AG08396 (cell line): ENCODE results near the gene PRM3.

Experiments used
- DNase-seq: peaks from one replicate; pipeline ENCODE4 v3.0.0; 2012; ENCODE audit warnings: low spot score, mixed read lengths

PRM3 gene

DNA sequence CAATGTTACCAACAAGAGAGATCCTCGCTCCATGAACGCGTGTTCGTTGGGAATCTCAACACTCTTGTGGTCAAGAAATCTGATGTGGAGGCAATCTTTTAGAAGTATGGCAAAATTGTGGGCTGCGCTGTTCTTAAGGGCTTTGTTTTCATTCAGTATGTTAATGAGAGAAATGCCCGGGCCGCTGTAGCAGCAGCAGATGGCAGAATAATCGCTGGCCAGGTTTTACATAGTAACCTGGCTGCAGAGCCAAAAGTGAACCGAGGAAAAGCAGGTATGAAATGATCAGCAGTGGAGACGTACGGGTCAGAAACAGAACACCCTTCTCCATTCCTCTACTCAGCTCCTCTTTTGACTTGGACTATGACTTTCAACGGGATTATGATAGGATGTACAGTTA is 30.8 kb downstream of the PRM3 start:
- no peak for DNase-seq

DNA sequence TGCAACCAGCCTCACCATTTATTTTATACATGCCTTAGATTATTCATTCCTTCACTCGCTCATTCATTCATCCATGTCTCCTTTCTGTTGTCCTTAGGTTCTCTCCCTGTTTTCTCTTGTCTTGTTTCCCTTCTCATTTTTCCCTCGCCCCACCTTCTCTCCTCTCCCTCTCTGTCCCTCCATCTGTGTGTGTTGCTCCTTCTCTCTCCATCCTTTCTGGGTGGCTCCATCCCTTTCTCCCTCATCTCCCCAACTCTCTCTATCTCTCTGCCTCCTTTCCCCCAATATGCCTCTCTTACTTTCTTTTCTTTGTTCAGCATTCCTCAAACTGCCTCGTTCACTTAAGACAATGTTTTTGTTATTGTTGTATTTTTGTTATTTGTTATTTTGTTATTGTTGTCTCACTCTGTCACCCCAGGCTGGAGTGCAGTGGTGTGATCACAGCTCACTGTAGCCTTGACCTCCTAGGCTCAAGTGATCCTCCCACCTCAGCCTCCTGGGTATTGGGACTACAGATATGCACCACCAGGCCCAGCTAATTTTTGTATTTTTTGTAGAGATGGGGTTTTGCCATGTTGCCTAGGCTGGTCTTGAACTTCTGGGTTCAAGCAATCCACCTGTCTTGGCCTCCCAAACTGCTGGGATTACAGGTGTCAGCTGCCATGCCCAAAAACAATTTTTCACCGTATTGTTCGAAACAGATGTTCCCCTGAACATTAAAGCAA is 31.8 kb downstream of the PRM3 start:
- no peak for DNase-seq

DNA sequence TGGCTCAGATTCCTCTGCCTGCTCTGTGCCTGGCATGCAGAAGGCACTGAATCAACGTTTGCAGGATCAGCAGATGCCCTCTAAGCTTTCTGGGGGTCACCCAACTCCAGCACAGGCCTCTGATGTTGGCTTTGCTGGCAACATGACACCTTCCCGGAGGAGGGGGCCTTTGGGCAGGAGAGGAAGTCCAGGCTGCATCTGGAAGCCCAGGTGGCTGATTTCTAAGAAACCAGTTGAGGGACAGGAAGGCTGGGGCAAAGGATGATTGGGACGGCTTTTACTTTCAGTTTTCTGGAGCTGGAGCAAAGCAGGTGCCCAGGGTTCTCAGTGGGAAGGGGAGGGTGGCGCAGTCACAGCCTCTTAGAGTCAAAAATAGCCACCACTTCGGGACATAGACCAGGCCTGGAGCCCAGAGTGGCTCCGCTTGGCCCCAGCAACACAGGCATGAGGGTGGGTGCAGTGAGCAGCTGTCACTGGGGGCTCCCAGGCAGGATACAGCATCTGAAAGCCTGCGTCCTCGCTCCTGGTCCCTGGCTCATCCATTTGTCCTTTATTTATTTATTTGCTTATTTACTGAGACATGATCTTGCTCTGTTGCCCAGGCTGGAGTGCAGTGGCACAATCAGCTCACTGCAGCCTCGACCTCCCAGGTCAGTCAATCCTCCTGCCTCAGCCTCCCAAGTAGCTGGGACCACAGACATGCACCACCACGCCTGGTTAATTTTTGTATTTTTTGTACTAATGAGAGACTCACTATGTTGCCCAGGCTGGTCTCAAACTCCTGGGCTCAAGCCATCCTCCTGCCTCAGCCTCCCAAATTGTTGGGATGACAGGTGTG is 32.6 kb downstream of the PRM3 start:
- DNase-seq, result no peak

GRCh38 chr16:11239644-11240632 is 33.5 kb downstream of the PRM3 start:
- DNase-seq, result no peak

DNA sequence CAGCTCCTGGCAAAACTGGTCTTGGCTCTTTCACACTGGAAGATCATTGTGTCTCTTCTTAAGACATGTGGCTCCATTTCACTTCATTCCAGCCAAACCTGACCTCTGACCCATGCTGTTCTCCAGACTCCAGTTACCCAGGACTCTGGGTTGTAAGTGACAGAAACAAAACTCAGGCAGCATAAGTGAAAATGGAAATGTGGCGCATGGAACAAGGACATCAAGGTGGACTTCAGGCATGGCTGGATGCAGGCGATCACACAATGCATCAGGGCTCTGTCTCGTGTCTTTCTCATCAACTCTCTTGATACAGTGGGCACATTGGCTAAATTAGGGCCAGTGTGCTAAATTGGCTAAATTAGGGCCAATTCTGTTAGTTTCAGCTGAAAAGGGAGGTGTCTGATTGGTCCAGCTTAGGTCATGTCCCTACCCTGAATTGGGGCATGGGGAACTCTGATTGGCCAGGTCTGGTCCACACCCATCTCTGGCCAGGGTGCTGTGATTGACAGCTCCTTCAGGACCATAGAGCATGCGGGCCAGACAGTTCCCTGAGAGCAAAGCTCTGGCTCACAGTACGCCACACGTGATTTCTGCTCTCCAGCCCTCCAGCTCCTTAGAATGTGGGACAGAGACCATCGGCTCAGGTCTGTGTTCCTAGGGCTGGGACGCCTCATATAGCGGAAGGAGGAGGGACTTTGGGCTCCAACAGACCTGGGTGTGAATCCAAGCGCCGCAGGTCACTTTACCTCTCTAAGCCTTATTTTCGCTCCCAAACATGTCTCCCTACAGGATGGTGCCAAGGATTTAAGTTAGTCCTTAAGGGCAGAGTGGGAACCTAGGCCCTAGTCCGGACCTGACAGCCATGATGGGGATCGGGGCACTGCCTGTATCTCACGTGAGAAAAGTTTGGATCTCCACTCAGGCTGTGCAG is 34.9 kb downstream of the PRM3 start:
- DNase-seq, result no peak

DNA sequence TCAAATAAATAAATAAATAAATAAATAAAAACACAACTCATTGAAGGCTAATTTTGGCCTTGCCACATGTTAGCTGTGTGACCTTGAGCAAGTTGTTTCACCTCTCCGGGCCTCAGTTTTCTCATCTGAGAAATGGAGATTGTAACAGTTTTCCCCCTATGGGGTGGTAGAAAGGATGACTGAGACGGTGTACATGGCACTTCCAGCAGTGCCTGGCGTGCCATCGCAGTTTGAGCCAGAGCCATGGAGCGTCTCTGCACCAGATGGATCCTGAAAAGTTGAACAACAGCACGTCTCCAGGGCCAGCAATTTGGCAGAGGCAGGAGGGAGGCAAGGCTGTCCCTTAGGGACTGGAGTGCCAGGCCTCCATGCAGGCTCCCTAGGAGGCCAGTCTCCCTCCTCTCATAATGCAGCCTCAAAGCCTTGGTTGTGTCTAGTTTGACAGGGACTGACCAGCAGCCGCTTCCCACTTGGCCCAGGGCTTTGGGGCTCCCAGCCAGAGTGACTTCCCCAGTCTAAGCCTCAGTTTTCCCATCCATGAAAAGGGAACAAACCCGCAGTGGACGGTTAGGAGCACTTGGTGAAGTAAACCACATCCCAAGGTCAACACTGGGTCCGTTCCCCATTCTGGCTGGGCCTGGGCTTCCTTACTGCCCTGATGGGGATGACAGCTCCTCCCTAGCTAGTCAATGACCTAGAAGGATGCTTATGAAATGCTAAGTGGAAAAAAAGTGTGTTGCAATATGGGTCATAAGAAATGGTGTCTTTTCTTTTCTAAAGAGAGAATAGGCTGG is 36.8 kb downstream of the PRM3 start:
- DNase-seq, result no peak

GRCh38 chr16:11235703-11235991 is 37.8 kb downstream of the PRM3 start:
- no peak for DNase-seq

DNA sequence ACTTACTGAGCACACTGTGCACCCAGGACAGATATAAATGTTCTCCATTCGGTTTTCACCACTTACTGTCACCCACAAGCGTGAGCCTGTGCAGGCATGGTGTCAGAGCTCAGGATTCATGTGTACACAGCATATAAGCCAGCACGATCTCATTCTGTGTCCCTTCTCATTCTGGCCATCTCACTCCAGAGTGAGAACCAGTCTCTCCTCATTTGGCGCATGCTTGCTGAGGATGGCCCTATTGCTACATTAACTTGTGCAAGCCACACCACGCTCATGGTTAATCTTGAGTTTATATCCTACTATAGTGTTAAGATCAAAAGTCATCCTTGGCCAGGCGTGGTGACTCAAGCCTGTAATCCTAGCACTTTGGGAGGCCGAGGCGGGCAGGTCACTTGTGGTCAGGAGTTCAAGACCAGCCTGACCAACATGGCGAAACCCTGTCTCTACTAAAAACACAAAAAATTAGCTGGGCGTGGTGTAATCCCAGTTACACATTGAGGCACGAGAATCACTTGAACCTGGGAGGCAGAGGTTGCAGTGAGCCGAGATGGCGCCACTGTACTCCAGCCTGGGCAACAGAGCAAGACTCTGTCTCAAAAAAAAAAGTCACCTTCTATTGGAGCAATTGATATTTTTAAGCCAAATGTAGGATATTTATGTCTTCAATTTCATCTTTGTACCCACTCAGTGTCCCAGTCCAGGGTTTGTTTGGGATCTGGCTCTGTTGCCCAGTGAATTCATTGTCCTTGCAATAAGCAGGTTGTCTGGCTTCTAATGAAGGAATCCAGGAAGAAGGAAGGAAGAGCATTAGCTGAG is 38.3 kb downstream of the PRM3 start:
- DNase-seq, result no peak

- DNase-seq, result no peak
Observed at GRCh38 chr16:11233727-11234376, 39.6 kb downstream of the PRM3 start.

DNA sequence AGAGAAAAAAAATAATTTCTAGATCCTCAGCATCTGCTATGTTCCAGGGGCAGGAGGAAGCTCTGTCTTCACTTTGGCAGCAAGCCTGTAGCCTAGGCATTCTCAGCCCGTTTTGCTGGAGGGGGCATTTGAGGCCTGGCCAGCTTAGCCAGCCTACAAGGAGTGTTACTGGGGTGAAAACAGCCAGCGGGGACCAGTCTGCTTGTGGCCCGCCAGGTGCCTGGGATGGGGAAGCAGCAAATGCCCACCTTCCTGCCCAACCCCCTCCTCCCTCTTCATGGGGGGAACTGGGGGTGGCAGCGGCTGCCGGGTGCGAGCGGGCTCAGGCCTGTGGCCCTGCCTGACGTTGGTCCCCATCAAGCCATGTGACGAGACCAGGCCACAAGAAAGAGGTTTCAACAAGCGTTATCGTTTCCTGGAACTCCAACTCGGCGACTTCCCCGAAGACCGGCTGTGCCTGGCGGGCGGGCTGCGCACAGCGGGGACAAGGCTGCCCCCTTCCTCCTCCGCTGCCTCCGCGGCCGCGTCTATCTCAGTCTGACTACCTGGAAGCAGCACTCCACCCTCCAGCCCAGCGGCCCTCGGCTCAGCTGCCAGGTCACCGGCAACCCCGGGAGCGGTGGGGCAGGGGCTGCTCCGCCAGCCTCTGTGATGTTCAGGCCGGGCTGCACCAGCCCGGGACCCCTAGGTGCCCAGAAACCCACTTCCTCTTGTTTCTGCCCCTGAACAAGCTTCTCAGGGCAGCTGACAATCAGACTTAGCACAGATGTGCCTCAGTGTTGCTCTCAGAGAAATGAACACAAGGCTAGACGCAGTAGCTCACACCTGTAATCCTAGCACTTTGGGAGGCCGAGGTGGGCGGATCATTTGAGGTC is 40.3 kb downstream of the PRM3 start:
- no peak for DNase-seq

GRCh38 chr16:11232302-11232851 is 41.1 kb downstream of the PRM3 start:
- no peak for DNase-seq

DNA sequence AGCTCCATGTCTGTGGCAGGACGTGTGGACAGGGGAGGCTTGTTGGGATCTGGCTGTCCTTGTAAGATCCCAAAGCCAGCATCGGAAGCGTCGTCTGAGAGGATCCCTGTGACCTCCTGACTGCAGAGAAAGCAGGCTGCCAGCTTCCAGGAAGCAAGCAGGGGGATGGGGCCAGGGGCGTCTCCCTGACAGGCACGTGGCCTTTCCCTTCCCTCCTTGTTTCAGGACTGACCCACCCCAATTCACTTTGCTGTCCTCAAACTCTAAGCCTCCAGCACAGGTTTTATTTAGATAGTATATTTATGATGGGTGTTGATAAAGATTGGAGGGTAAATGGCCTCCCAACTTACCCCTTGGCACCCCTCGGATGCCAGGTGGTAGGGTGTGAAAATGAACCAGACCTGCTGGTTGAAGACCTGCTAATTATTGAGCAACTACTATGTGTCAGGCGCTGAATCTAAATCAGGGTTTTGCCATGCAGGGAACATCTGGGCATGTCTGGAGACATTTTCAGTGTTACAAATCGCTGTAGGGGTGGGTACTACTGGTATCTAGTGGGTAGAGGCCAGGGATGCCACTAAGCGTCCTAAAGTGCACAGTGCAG is 42.0 kb downstream of the PRM3 start:
- DNase-seq, result no peak

- DNase-seq, result no peak
Observed at GRCh38 chr16:11229906-11230305, 43.5 kb downstream of the PRM3 start.

GRCh38 chr16:11229432-11229831 is 44.0 kb downstream of the PRM3 start:
- no peak for DNase-seq

DNA sequence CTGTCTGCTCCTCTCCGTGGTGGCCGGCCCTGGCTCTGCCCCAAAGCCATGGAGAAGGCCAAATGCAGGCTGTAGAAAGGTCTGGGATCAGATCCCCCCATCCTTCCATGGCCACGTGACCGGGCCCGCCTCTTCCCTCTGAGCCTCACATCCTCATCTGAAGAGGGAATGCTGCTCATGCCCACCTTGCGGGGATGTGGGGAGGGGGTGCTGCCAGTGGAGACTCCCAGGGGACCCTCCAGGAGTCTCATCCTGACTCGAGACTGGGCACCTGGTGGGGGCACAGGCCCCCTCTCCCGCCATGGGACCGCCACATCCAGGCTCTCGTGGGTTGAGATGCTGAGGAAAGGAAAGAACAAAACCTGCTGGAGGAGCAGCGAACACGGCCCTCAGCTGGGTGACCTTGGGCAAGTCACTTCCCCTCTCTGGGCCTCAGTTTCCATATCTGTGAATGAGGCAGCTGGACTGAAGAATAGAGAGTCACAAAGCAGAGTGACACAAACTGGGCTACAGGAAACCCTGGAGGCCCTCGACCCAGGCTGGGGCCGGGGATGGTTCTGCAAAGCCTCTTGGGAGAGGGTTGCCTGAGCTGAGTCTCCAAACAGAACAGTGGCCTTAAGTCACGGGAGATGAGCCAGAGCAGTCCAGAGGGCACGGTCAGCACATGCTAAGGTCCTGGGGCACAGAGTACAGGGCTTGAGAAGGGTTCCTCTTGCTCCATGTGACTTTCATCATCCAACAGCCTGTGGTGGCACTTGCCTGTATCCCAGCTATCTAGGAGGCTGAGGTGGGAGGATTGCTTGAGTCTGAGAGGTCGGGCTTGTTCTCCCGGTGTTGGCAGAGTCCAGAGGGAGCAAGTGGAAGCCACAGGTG is 47.5 kb downstream of the PRM3 start:
- DNase-seq, result no peak

DNA sequence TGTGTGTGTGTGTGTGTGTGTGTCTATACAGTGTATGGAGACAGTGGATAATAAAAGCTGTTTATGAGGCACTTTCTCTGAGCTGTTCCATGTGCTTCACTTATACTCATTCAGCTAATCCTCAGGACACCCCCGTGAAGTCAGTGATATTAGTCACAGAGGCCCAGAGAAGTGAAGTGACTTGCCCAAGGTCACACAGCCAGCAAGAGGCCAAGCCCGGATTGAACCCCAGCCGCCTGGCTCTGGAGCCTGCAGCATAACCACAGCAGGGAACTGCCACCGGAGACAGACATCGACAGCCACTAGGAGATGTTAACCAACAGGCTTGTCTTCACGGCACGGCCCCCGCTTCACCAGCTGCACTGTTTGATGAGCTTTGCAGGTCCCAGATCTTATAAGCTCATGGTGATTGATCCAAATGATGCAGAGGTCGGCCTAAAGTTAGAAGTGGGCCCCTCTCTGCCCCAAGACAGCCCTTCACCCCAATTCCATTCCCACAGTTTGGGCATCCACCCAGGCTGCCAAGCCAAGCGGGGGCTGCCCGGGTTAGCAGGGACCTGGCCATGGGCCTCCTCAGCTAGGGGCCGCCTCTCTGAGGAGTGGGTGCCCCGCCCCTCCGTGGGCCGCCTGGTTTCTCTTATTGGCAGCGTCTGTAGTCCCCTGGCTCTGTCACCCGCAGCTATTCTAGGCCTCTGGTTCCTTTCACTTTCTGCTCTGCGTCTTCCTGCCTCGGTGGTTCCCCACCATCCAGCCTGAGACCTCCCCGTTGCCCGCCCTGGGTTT is 48.3 kb downstream of the PRM3 start:
- peak; percentile 61 for DNase-seq
